HG03565 (cell line): Measurements from ENCODE around the gene CXCL14.
"Not testable (repeated sequence)": the region's sequence is repeated elsewhere in the genome, so short reads cannot be mapped to it uniquely, and the experiment has no call there.

Experiments used
- ATAC-seq: cut with Tn5 transposase; IDR thresholded peaks from one replicate; pipeline ENCODE4 v1.9.1; 2021; ENCODE audit warnings: mild to moderate bottlenecking, moderate library complexity; ENCODE audit not compliant: unreplicated experiment

Gene CXCL14

GRCh38 chr5:135545099-135545498, 33.7 kb downstream of the CXCL14 start:
- ATAC-seq, result no peak

- no peak for ATAC-seq
Observed at GRCh38 chr5:135543485-135544304, 35.1 kb downstream of the CXCL14 start.

GRCh38 chr5:135543001-135543484, 35.7 kb downstream of the CXCL14 start:
- no peak for ATAC-seq

- ATAC-seq, result no peak
Observed at GRCh38 chr5:135541807-135542502, 36.8 kb downstream of the CXCL14 start.

- no peak for ATAC-seq
Observed at GRCh38 chr5:135539430-135540005, 39.3 kb downstream of the CXCL14 start.

- ATAC-seq, result no peak
Observed at GRCh38 chr5:135538261-135538660, 40.5 kb downstream of the CXCL14 start.

GRCh38 chr5:135537745-135538144, 41.0 kb downstream of the CXCL14 start:
- no peak for ATAC-seq

GRCh38 chr5:135537271-135537670, 41.5 kb downstream of the CXCL14 start:
- no peak for ATAC-seq

- ATAC-seq, result no peak
Observed at GRCh38 chr5:135535820-135536801, 42.7 kb downstream of the CXCL14 start, which contains the start of gene NEUROG1. NEUROG1 (minus strand) TSS chr5:135535964; CDS start chr5:135535690, 274 bp downstream.

- no peak for ATAC-seq
Observed at GRCh38 chr5:135535420-135535819, 43.4 kb downstream of the CXCL14 start.

- ATAC-seq, result no peak
Observed at GRCh38 chr5:135534609-135535419, 44.0 kb downstream of the CXCL14 start.

GRCh38 chr5:135533794-135534193, 45.0 kb downstream of the CXCL14 start:
- ATAC-seq, result no peak

GRCh38 chr5:135533334-135533733, 45.5 kb downstream of the CXCL14 start:
- ATAC-seq, result no peak

GRCh38 chr5:135529576-135529975, 49.2 kb downstream of the CXCL14 start:
- not testable (repeated sequence) for ATAC-seq

- no peak for ATAC-seq
Observed at GRCh38 chr5:135526924-135527323, 51.9 kb downstream of the CXCL14 start.

GRCh38 chr5:135521964-135522363, 56.8 kb downstream of the CXCL14 start:
- no peak for ATAC-seq
